ENCODE results near the gene CTNNA1.

DNA sequence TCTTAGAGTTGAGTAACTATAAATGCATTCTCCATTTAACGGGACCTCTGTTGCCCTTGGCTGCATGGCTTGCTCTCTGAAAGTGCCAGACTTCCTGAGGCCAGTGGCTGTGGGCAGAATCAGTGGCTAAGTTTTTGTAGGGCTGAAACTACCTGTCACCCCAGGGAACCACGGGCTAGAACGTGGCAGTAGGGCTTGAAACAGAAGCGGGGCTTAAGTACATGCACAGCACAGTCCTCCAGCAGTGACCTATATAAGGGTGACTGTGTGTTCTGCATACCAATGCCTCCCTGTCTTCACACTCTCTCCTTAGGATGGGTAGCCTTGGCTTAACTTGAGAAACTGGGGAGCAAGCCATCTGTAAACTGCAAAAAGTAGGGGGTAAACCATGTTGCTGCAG, 165.5 kb downstream of the CTNNA1 start:
- no peak for TF ChIP-seq ZNF274 (IDR thresholded peaks at IDR 0.05; ENCODE audit: low read depth, low read length)
- no peak for TF ChIP-seq YY1 (IDR thresholded peaks at IDR 0.05; ENCODE audit: insufficient read depth, insufficient read length)
- no peak for TF ChIP-seq SUZ12 (IDR thresholded peaks at IDR 0.05; ENCODE audit: extremely low read depth, insufficient read depth, insufficient read length)
